ENCODE results near the gene C1orf216.
"Not testable (repeated sequence)": the region's sequence is repeated elsewhere in the genome, so short reads cannot be mapped to it uniquely, and the experiment has no call there.

Gene C1orf216

DNA sequence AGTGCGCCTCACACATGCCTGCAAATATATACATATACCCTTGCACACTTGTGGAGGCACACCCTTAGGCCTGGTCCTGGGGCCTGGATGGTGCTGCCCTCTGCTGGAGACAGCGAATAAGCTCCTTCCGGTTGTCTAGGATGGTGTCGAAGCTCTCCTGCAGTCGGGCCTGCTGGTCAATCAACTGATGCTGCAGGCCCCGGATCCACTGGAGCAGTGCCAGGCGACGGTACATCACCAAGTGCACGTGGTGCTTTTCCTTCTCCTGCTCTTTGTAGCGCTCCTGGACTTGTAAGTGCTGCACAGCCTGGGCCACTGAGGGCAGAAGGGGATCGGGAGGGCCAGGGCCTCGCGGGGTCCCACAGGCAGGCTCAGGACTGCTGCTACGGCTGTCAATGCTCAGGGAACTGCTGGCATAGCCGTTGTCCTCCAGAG lies 3.1 kb downstream of the C1orf216 start:
- TF ChIP-seq ISL1 (CRISPR knock-in tag; IDR thresholded peaks at IDR 0.05) = no peak
- TF ChIP-seq ARNTL (CRISPR knock-in tag; IDR thresholded peaks at IDR 0.05; ENCODE audit: borderline replicate concordance, low read depth) = no peak
- no peak for TF ChIP-seq ZC3H10 (CRISPR knock-in tag; IDR thresholded peaks at IDR 0.05)
- TF ChIP-seq PPARA (CRISPR knock-in tag; IDR thresholded peaks at IDR 0.05; ENCODE audit: borderline replicate concordance) = no peak
- no peak for TF ChIP-seq ZNF70 (CRISPR knock-in tag; IDR thresholded peaks at IDR 0.05)
- TF ChIP-seq ZFP3 (CRISPR knock-in tag; IDR thresholded peaks at IDR 0.05) = no peak
- no peak for TF ChIP-seq TCF4 (CRISPR knock-in tag; IDR thresholded peaks at IDR 0.05; ENCODE audit: borderline replicate concordance)
- no peak for TF ChIP-seq TSHZ2 (CRISPR knock-in tag; IDR thresholded peaks at IDR 0.05)
- TF ChIP-seq, protein P1, sequence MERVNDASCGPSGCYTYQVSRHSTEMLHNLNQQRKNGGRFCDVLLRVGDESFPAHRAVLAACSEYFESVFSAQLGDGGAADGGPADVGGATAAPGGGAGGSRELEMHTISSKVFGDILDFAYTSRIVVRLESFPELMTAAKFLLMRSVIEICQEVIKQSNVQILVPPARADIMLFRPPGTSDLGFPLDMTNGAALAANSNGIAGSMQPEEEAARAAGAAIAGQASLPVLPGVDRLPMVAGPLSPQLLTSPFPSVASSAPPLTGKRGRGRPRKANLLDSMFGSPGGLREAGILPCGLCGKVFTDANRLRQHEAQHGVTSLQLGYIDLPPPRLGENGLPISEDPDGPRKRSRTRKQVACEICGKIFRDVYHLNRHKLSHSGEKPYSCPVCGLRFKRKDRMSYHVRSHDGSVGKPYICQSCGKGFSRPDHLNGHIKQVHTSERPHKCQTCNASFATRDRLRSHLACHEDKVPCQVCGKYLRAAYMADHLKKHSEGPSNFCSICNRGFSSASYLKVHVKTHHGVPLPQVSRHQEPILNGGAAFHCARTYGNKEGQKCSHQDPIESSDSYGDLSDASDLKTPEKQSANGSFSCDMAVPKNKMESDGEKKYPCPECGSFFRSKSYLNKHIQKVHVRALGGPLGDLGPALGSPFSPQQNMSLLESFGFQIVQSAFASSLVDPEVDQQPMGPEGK (CRISPR knock-in tag; IDR thresholded peaks at IDR 0.05; ENCODE audit: borderline replicate concordance) = no peak
- TF ChIP-seq, protein P2, sequence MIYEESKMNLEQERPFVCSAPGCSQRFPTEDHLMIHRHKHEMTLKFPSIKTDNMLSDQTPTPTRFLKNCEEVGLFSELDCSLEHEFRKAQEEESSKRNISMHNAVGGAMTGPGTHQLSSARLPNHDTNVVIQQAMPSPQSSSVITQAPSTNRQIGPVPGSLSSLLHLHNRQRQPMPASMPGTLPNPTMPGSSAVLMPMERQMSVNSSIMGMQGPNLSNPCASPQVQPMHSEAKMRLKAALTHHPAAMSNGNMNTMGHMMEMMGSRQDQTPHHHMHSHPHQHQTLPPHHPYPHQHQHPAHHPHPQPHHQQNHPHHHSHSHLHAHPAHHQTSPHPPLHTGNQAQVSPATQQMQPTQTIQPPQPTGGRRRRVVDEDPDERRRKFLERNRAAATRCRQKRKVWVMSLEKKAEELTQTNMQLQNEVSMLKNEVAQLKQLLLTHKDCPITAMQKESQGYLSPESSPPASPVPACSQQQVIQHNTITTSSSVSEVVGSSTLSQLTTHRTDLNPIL (CRISPR knock-in tag; IDR thresholded peaks at IDR 0.05; ENCODE audit: low read depth) = no peak
- no peak for TF ChIP-seq CSRNP3 (CRISPR knock-in tag; IDR thresholded peaks at IDR 0.05)
- TF ChIP-seq TOX (CRISPR knock-in tag; IDR thresholded peaks at IDR 0.05; ENCODE audit: borderline replicate concordance) = no peak
- ATAC-seq = peak; percentile 68

- TF ChIP-seq PPARA (CRISPR knock-in tag; IDR thresholded peaks at IDR 0.05; ENCODE audit: borderline replicate concordance) (no peak), CSDC2 (CRISPR knock-in tag; IDR thresholded peaks at IDR 0.05) (no peak), RARB (CRISPR knock-in tag; IDR thresholded peaks at IDR 0.05) (no peak), ISL1 (CRISPR knock-in tag; IDR thresholded peaks at IDR 0.05) (no peak), TOX (CRISPR knock-in tag; IDR thresholded peaks at IDR 0.05; ENCODE audit: borderline replicate concordance) (no peak), TCF4 (CRISPR knock-in tag; IDR thresholded peaks at IDR 0.05; ENCODE audit: borderline replicate concordance) (no peak), BACH2 (CRISPR knock-in tag; IDR thresholded peaks at IDR 0.05; ENCODE audit: borderline replicate concordance) (no peak)
- TF ChIP-seq, protein P2 (CRISPR knock-in tag; IDR thresholded peaks at IDR 0.05; ENCODE audit: low read depth) = no peak
- ATAC-seq = no peak
Observed at GRCh38 chr1:35714921-35715567, 3.6 kb downstream of the C1orf216 start.

DNA sequence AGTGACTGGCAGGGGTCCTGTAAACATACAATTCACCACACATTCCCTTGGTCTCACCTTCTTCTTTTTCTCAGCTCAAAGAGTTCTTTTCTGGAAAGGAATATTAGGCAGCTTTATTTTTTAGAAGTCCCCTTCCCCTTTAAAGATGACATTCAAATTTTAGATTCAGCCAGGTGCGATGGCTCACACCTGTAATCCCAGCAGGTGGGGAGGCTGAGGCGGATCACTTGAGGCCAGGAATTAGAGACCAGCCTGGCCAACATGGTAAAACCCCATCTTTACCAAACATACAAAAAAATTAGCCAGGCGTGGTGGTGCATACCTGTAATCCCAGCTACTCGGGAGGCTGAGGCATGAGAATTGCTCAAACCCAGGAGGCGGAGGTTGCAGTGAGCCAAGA lies 7.6 kb downstream of the C1orf216 start:
- not testable (repeated sequence) for ATAC-seq

DNA sequence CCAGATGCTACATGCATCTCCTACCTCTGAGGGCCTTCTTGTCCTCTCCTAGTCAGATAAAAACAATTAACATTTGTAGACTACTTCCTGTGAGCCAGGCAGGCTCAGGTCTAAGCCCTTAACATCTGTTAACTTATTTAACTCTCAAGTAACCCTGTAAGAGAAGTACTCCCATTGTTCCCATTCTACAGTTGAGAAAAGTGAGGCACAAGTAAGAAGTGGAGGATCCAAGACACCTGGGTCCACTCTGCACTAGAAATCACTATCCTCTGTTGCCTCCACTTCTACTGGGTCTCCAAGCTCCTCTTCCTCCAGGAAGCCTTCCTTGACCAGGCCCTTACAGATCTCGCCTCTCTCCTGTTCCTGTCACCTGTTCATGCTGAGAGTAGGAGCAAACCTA lies 9.7 kb downstream of the C1orf216 start:
- TF ChIP-seq CSDC2 (CRISPR knock-in tag; IDR thresholded peaks at IDR 0.05) (no peak), ESRRG (CRISPR knock-in tag; IDR thresholded peaks at IDR 0.05) (no peak), ZNF8 (CRISPR knock-in tag; IDR thresholded peaks at IDR 0.05) (no peak), TSHZ2 (CRISPR knock-in tag; IDR thresholded peaks at IDR 0.05) (no peak), ZFP30 (CRISPR knock-in tag; IDR thresholded peaks at IDR 0.05) (no peak), ISL1 (CRISPR knock-in tag; IDR thresholded peaks at IDR 0.05) (no peak)
- ATAC-seq = no peak

Measured in SK-N-SH treated with all-trans-retinoic acid at 6 μM for 48 hours (cell line).